Stimulated activated CD4-positive, alpha-beta T cell treated with anti-CD3 and anti-CD28 coated beads, Interleukin-4, amount 100 ng/mL, for 1 hour (primary cell): ENCODE data around the gene TMEM178B.
"Not testable (repeated sequence)": the region's sequence is repeated elsewhere in the genome, so short reads cannot be mapped to it uniquely, and the experiment has no call there.

Source experiments
- DNase-seq: peaks from one replicate; pipeline ENCODE4 v3.0.0-alpha.2; 2020

Gene TMEM178B

GRCh38 chr7:141144921-141145629 is 71.2 kb downstream of the TMEM178B start:
- DNase-seq: no peak

- DNase-seq: no peak
Observed at GRCh38 chr7:141145630-141145982, 71.7 kb downstream of the TMEM178B start.

- DNase-seq: no peak
Observed at GRCh38 chr7:141147482-141147881, 73.6 kb downstream of the TMEM178B start.

GRCh38 chr7:141150465-141150864 is 76.6 kb downstream of the TMEM178B start:
- DNase-seq: no peak

- no peak for DNase-seq
Observed at GRCh38 chr7:141151746-141152145, 77.9 kb downstream of the TMEM178B start.

GRCh38 chr7:141153231-141153630 is 79.4 kb downstream of the TMEM178B start:
- no peak for DNase-seq

GRCh38 chr7:141154131-141154732 is 80.4 kb downstream of the TMEM178B start:
- DNase-seq: no peak

- no peak for DNase-seq
Observed at GRCh38 chr7:141156407-141156806, 82.5 kb downstream of the TMEM178B start.

- DNase-seq: no peak
Observed at GRCh38 chr7:141157138-141157765, 83.4 kb downstream of the TMEM178B start.

GRCh38 chr7:141158561-141158960 is 84.7 kb downstream of the TMEM178B start:
- DNase-seq: no peak

GRCh38 chr7:141160246-141160860 is 86.5 kb downstream of the TMEM178B start:
- DNase-seq: no peak

- DNase-seq: no peak
Observed at GRCh38 chr7:141161550-141162535, 88.0 kb downstream of the TMEM178B start.

GRCh38 chr7:141165521-141165920 is 91.7 kb downstream of the TMEM178B start:
- no peak for DNase-seq

GRCh38 chr7:141166926-141167325 is 93.1 kb downstream of the TMEM178B start:
- DNase-seq: no peak

GRCh38 chr7:141167381-141167964 is 93.6 kb downstream of the TMEM178B start:
- DNase-seq: no peak

GRCh38 chr7:141169157-141169556 is 95.3 kb downstream of the TMEM178B start:
- not testable (repeated sequence) for DNase-seq

- not testable (repeated sequence) for DNase-seq
Observed at GRCh38 chr7:141175728-141176127, 101.9 kb downstream of the TMEM178B start.

GRCh38 chr7:141177120-141177519 is 103.3 kb downstream of the TMEM178B start:
- not testable (repeated sequence) for DNase-seq

- no peak for DNase-seq
Observed at GRCh38 chr7:141178486-141179135, 104.7 kb downstream of the TMEM178B start.

GRCh38 chr7:141181812-141182211 is 107.9 kb downstream of the TMEM178B start:
- DNase-seq: no peak

- no peak for DNase-seq
Observed at GRCh38 chr7:141184532-141185190, 110.8 kb downstream of the TMEM178B start.
